Thoracic aorta (tissue), 2 donors: ENCODE data around the gene PGAM2. TPM values are rescaled to one million over a fixed set of nuclear protein-coding genes. Genes with fewer than 3 reads are reported as not detected.
"Not testable (repeated sequence)": the region's sequence is repeated elsewhere in the genome, so short reads cannot be mapped to it uniquely, and the experiment has no call there.

Experiments used
- ATAC-seq: fragments of 150-250 bp; one replicate; pipeline ENCODE4 v1.8.0; 2017; ENCODE audit warnings: low read depth; ENCODE audit not compliant: insufficient number of reproducible peaks, low FRiP score
- DNase-seq: peaks from one replicate; pipeline ENCODE4 v3.0.0-alpha.2; 2020; ENCODE audit warnings: low spot score
- H3K27ac ChIP-seq, 2 donors: fragments of 200-600 bp; sonication (generic); 1 replicate in 1 of 2; 2 replicates in 1 of 2; pipeline ENCODE4 v1.5.1; 2016; ENCODE audit warnings: mild to moderate bottlenecking in 2 of 2, moderate library complexity in 2 of 2
- H3K27me3 ChIP-seq: fragments of 200-600 bp; sonication (generic); replicated peaks from 2 replicates; pipeline ENCODE4 v1.6.0; 2016; ENCODE audit warnings: mild to moderate bottlenecking; ENCODE audit not compliant: insufficient read depth
- H3K36me3 ChIP-seq: fragments of 200-600 bp; sonication (generic); one replicate; pipeline ENCODE4 v1.5.1; 2016
- H3K4me1 ChIP-seq, 2 donors: fragments of 200-600 bp; sonication (generic); 1 replicate in 1 of 2; 2 replicates in 1 of 2; pipeline versions ENCODE4 v1.5.1 to v1.6.0; 2016; ENCODE audit warnings: low read depth in 2 of 2, mild to moderate bottlenecking in 1 of 2; ENCODE audit not compliant: control insufficient read depth in 1 of 2
- H3K4me3 ChIP-seq: fragments of 200-600 bp; sonication (generic); 2 replicates; pipeline ENCODE4 v1.5.1; 2016; ENCODE audit warnings: mild to moderate bottlenecking
- H3K9me3 ChIP-seq: fragments of 200-600 bp; sonication (generic); 2 replicates; pipeline ENCODE4 v1.5.1; 2016
- CTCF ChIP-seq: fragments of 200-600 bp; sonication (generic); IDR thresholded peaks from one replicate; pipeline ENCODE4 v1.5.1; 2019; ENCODE audit warnings: antibody characterized with exemption
- total RNA-seq, 2 donors: library from RNA; depleted of rRNA; stranded (reverse); fragments of >200 nt; gene quantifications; one replicate each; pipeline versions ENCODE4 v1.1.0 to v1.2.3, GENCODE V29; 2016

The PGAM2 gene
- total RNA-seq, 2 donors from 2014 or later: 1.8 to 9.5 TPM

- not testable (repeated sequence) for H3K36me3 ChIP-seq, H3K27ac ChIP-seq, DNase-seq, ATAC-seq, H3K4me3 ChIP-seq, H3K4me1 ChIP-seq, H3K27me3 ChIP-seq, H3K9me3 ChIP-seq
Observed at GRCh38 chr7:44030029-44030428, 35.3 kb downstream of the PGAM2 start.

- H3K27ac ChIP-seq, H3K27me3 ChIP-seq, DNase-seq, H3K4me3 ChIP-seq, H3K36me3 ChIP-seq, ATAC-seq, H3K9me3 ChIP-seq, H3K4me1 ChIP-seq: not testable (repeated sequence)
Observed at GRCh38 chr7:44029433-44029832, 35.9 kb downstream of the PGAM2 start.

- H3K4me1 ChIP-seq, H3K36me3 ChIP-seq, H3K9me3 ChIP-seq, H3K27ac ChIP-seq, ATAC-seq, H3K4me3 ChIP-seq, H3K27me3 ChIP-seq, DNase-seq: not testable (repeated sequence)
Observed at GRCh38 chr7:44022796-44023467, 42.4 kb downstream of the PGAM2 start.

- not testable (repeated sequence) for H3K27ac ChIP-seq, ATAC-seq, DNase-seq, H3K27me3 ChIP-seq, H3K9me3 ChIP-seq, H3K36me3 ChIP-seq, H3K4me3 ChIP-seq, H3K4me1 ChIP-seq
Observed at GRCh38 chr7:44022069-44022468, 43.3 kb downstream of the PGAM2 start.

GRCh38 chr7:44019825-44020224 is 45.5 kb downstream of the PGAM2 start:
- H3K27ac ChIP-seq: not testable (repeated sequence)

GRCh38 chr7:44018857-44019807 is 46.2 kb downstream of the PGAM2 start:
- DNase-seq: peak; percentile 88

More at GRCh38 chr7:44019825-44020224, 45.5 kb downstream of the PGAM2 start:
- not testable (repeated sequence) for H3K4me3 ChIP-seq, H3K4me1 ChIP-seq, DNase-seq, H3K36me3 ChIP-seq, H3K9me3 ChIP-seq, H3K27me3 ChIP-seq, ATAC-seq

GRCh38 chr7:44015090-44015489 is 50.3 kb downstream of the PGAM2 start:
- H3K4me3 ChIP-seq, H3K4me1 ChIP-seq, H3K9me3 ChIP-seq, H3K27ac ChIP-seq, H3K27me3 ChIP-seq, DNase-seq, H3K36me3 ChIP-seq, ATAC-seq: not testable (repeated sequence)

More at GRCh38 chr7:44018857-44019807, 46.2 kb downstream of the PGAM2 start:
- not testable (repeated sequence) for H3K27me3 ChIP-seq, H3K9me3 ChIP-seq, H3K36me3 ChIP-seq, H3K4me1 ChIP-seq
- peak; percentile 44 for TF ChIP-seq CTCF
- Histone ChIP-seq H3K27ac (peak overlapping the region; percentile 51 to 64), H3K4me3 (peak overlapping the region; percentile 71)
- peak; percentile 95 for ATAC-seq

Other genes with a start within 250 kb of the PGAM2 start
- gene MRPS24, start 196.1 kb downstream of the PGAM2 start, total RNA-seq: 10 to 100 TPM; 50.6 to 71.8 TPM
- gene URGCP, start 159.0 kb downstream of the PGAM2 start, total RNA-seq: 10 to 100 TPM; 33.7 to 41.0 TPM
- gene UBE2D4, start 139.1 kb downstream of the PGAM2 start, total RNA-seq: 10 to 100 TPM; 28.7 to 35.1 TPM
- gene SPDYE1, start 67.7 kb downstream of the PGAM2 start, total RNA-seq: not detected
- gene DBNL, start 20.9 kb downstream of the PGAM2 start, total RNA-seq: 100 to 1,000 TPM; 148 to 156 TPM
- gene POLM, start 17.0 kb upstream of the PGAM2 start, total RNA-seq: 10 to 100 TPM; 70.0 to 78.7 TPM
- 1,000 to 10,000 TPM; 1,006 to 1,415 TPM for gene AEBP1, start 38.8 kb upstream of the PGAM2 start, total RNA-seq
- 10 to 100 TPM; 38.7 to 43.8 TPM for gene POLD2, start 58.0 kb upstream of the PGAM2 start, total RNA-seq
- not detected for gene MYL7, start 75.8 kb upstream of the PGAM2 start, total RNA-seq
- gene GCK, start 123.9 kb upstream of the PGAM2 start, total RNA-seq: 1 to 10 TPM; 1.6 to 2.3 TPM
- 10 to 100 TPM; 62.0 to 69.6 TPM for gene YKT6, start 135.4 kb upstream of the PGAM2 start, total RNA-seq